Trophoblast cell (in vitro differentiated cells and primary cell): ENCODE results near the gene COPS2.

Experiments
- DNase-seq, 2 donors: peaks; one replicate each; pipeline ENCODE4 v3.0.0-alpha.2; 2016
- H2AFZ ChIP-seq: 2 replicates; pipeline ENCODE4 v1.6.1; 2013; ENCODE audit warnings: low read length, moderate library complexity, mild to moderate bottlenecking; ENCODE audit not compliant: insufficient read depth, poor library complexity
- H2AK5ac ChIP-seq: 2 replicates; pipeline ENCODE4 v1.6.1; 2013; ENCODE audit warnings: mild to moderate bottlenecking, low read length
- H2BK120ac ChIP-seq: 2 replicates; pipeline ENCODE4 v1.6.1; 2013; ENCODE audit warnings: low read length, mild to moderate bottlenecking, moderate library complexity; ENCODE audit not compliant: insufficient read depth, poor library complexity
- H2BK12ac ChIP-seq: 2 replicates; pipeline ENCODE4 v1.6.1; 2013; ENCODE audit warnings: mild to moderate bottlenecking, low read length, moderate library complexity
- H2BK5ac ChIP-seq: 2 replicates; pipeline ENCODE4 v1.6.1; 2013; ENCODE audit warnings: low read length, low read depth, moderate library complexity, mild to moderate bottlenecking; ENCODE audit not compliant: poor library complexity
- H3K14ac ChIP-seq: 2 replicates; pipeline ENCODE4 v1.6.1; 2013; ENCODE audit warnings: mild to moderate bottlenecking, low read length
- H3K18ac ChIP-seq: 2 replicates; pipeline ENCODE4 v1.6.1; 2013; ENCODE audit warnings: mild to moderate bottlenecking, low read length
- H3K23ac ChIP-seq: 2 replicates; pipeline ENCODE4 v1.6.1; 2013; ENCODE audit warnings: low read length
- H3K27ac ChIP-seq: 2 replicates; pipeline ENCODE4 v1.5.1; 2013; ENCODE audit warnings: low read depth, mild to moderate bottlenecking, inconsistent platforms, low read length, moderate library complexity
- H3K27me3 ChIP-seq: 2 replicates; pipeline ENCODE4 v1.6.1; 2013; ENCODE audit warnings: inconsistent platforms, mild to moderate bottlenecking, low read length, moderate library complexity; ENCODE audit not compliant: insufficient read depth
- H3K36me3 ChIP-seq, 2 experiments: 1 replicate in 1 of 2; 2 replicates in 1 of 2; pipeline ENCODE4 v1.6.1; 2013; ENCODE audit warnings: low read length in 2 of 2, mild to moderate bottlenecking in 2 of 2, moderate library complexity in 1 of 2; ENCODE audit not compliant: insufficient read depth in 2 of 2, control insufficient read depth in 1 of 2
- H3K4ac ChIP-seq: 2 replicates; pipeline ENCODE4 v1.6.1; 2013; ENCODE audit warnings: low read depth, mild to moderate bottlenecking, low read length, moderate library complexity
- H3K4me1 ChIP-seq, 2 experiments: 1 replicate in 1 of 2; 2 replicates in 1 of 2; pipeline ENCODE4 v1.6.1; 2013; ENCODE audit warnings: low read length in 2 of 2, mild to moderate bottlenecking in 2 of 2, moderate library complexity in 1 of 2; ENCODE audit not compliant: insufficient read depth in 2 of 2, control insufficient read depth in 1 of 2
- H3K4me2 ChIP-seq: 2 replicates; pipeline ENCODE4 v1.6.1; 2013; ENCODE audit warnings: inconsistent platforms, mild to moderate bottlenecking, low read length, moderate library complexity
- H3K4me3 ChIP-seq: 2 replicates; pipeline ENCODE4 v1.5.1; 2013; ENCODE audit warnings: mild to moderate bottlenecking, low read depth, low read length, inconsistent platforms
- H3K79me1 ChIP-seq: one replicate; pipeline ENCODE4 v1.6.1; 2013; ENCODE audit warnings: low read length
- H3K79me2 ChIP-seq: 2 replicates; pipeline ENCODE4 v1.6.1; 2013; ENCODE audit warnings: low read length, mild to moderate bottlenecking; ENCODE audit not compliant: control insufficient read depth, insufficient read depth, poor library complexity
- H3K9ac ChIP-seq: 2 replicates; pipeline ENCODE4 v1.6.1; 2013; ENCODE audit warnings: mild to moderate bottlenecking, low read length
- H3K9me3 ChIP-seq: 2 replicates; pipeline ENCODE4 v1.6.1; 2013; ENCODE audit warnings: low read depth, mild to moderate bottlenecking, control low read depth, inconsistent platforms, low read length; ENCODE audit not compliant: insufficient read depth
- H4K12ac ChIP-seq: 2 replicates; pipeline ENCODE4 v1.6.1; 2013; ENCODE audit warnings: low read depth, mild to moderate bottlenecking, low read length, moderate library complexity
- H4K8ac ChIP-seq: 2 replicates; pipeline ENCODE4 v1.6.1; 2013; ENCODE audit warnings: low read depth, mild to moderate bottlenecking, low read length, moderate library complexity
- H4K91ac ChIP-seq: one replicate; pipeline ENCODE4 v1.6.1; 2013; ENCODE audit warnings: low read depth, mild to moderate bottlenecking, low read length, moderate library complexity
- WGBS: extraction: QIAGEN DNeasy Blood & Tissue Kit; methylation state at CpG from one replicate; pipeline ENCODE4 v1.1.7; 2013; ENCODE audit warnings: missing lambda C conversion rate; ENCODE audit not compliant: insufficient read length, insufficient coverage; ENCODE audit errors: extremely low coverage; 5-methylcytosine and 5-hydroxymethylcytosine counted together

Gene COPS2

DNA sequence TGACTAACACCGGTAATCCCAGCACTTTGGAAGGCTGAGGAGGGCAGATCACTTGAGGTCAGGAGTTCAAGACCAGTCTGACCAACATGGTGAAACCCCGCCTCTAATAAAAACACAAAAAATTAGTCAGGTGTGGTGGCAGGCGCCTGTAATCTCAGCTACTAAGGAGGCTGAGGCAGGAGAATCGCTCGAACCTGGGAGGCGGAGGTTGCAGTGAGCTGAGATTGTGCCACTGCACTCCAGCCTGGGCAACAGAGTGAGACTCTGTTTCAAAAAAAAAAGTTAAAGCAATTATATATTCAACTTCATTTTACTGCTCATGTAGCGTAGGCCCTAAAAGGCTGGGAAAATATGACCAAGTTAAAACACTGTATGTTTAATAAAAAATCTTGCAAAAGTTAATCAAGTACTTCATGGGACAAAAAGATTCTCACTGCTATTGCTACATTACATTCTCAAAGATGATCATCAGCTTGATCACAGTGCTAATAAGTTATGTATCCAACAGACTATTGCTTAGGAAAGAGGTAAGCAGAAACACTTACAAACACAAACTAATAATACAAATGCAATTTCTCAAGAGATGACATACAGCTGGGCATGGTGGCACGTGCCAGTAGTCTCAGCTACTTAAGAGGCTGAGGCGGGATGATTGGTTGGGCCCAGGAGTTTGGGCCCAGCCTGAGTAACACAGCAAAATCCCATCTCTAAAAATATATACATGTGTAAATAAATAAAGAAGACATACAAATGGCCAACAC is 2.7 kb downstream of the COPS2 start:
- Histone ChIP-seq H3K9me3 (no peaks in the 10 kb centered on the region), H3K79me1 (peaks cover 5% of the 10 kb centered on the region), H4K91ac (no peak overlapping the region), H3K4me3 (no peak overlapping the region), H2AFZ (no peak overlapping the region), H3K27ac (no peak overlapping the region), H2BK120ac (no peak overlapping the region), H4K8ac (no peak overlapping the region), H3K14ac (no peak overlapping the region), H3K18ac (no peak overlapping the region), H3K27me3 (no peaks in the 10 kb centered on the region), H2AK5ac (no peak overlapping the region), H3K79me2 (peaks cover 6% of the 10 kb centered on the region), H2BK12ac (no peak overlapping the region), H3K4ac (peak overlapping the region; percentile 100), H3K4me2 (no peak overlapping the region), H2BK5ac (no peak overlapping the region), H3K4me1 (no peaks in the 10 kb centered on the region), H3K36me3 (peaks cover 0 to 3% of the 10 kb centered on the region in 2 experiments), H4K12ac (no peak overlapping the region), H3K9ac (no peak overlapping the region), H3K23ac (no peak overlapping the region)
- DNase-seq: no peak
- WGBS: no CpG with 5 or more reads among the region's 9 CpGs

DNA sequence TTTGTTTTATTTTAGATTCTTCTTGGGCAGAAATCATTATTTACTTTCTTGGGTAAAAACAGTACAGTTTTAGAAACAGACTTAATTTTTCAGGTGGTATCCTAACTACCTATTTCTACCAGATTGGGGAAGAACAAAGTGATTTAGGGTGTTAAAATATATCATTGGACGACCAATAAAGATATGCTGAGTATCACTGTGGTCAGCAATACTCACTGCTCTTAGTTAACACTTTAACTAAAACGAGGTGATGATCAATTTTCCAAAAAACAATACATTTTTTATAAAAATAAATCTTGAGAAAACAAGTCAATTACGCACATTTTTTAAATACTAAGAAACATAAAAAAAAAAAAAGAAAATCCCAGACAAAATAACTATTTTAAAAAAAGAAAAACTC is 3.6 kb downstream of the COPS2 start:
- no peaks in the 10 kb centered on the region for H3K9me3 ChIP-seq
- H3K14ac ChIP-seq: no peak overlapping the region
- no CpG with 5 or more reads among the region's 3 CpGs for WGBS
- no peak overlapping the region for H2BK12ac ChIP-seq
- no peak overlapping the region for H4K91ac ChIP-seq
- no peaks in the 10 kb centered on the region for H3K27me3 ChIP-seq
- H3K79me2 ChIP-seq: peaks cover 6% of the 10 kb centered on the region
- H2AFZ ChIP-seq: no peak overlapping the region
- H4K8ac ChIP-seq: no peak overlapping the region
- H3K27ac ChIP-seq: no peak overlapping the region
- no peak overlapping the region for H3K23ac ChIP-seq
- H3K4ac ChIP-seq: no peak overlapping the region
- no peak overlapping the region for H2BK120ac ChIP-seq
- no peaks in the 10 kb centered on the region for H3K4me1 ChIP-seq
- H3K4me3 ChIP-seq: no peak overlapping the region
- DNase-seq: no peak
- H3K9ac ChIP-seq: no peak overlapping the region
- H3K4me2 ChIP-seq: no peak overlapping the region
- H3K36me3 ChIP-seq: peaks cover 0 to 3% of the 10 kb centered on the region in 2 experiments
- H4K12ac ChIP-seq: no peak overlapping the region
- H2AK5ac ChIP-seq: no peak overlapping the region
- H3K18ac ChIP-seq: no peak overlapping the region
- peaks cover 5% of the 10 kb centered on the region for H3K79me1 ChIP-seq
- no peak overlapping the region for H2BK5ac ChIP-seq

- H3K79me1 ChIP-seq: no peaks in the 10 kb centered on the region
- no peak overlapping the region for H2BK120ac ChIP-seq
- H3K4me1 ChIP-seq: no peaks in the 10 kb centered on the region
- H3K4me3 ChIP-seq: no peak overlapping the region
- no peak overlapping the region for H4K12ac ChIP-seq
- H3K4me2 ChIP-seq: no peak overlapping the region
- H3K23ac ChIP-seq: no peak overlapping the region
- peaks cover 0 to 5% of the 10 kb centered on the region in 2 experiments for H3K36me3 ChIP-seq
- H3K9ac ChIP-seq: no peak overlapping the region
- H3K27ac ChIP-seq: no peak overlapping the region
- H3K4ac ChIP-seq: no peak overlapping the region
- H2AK5ac ChIP-seq: no peak overlapping the region
- no peak overlapping the region for H2BK5ac ChIP-seq
- no peaks in the 10 kb centered on the region for H3K27me3 ChIP-seq
- no peak overlapping the region for H3K18ac ChIP-seq
- no peaks in the 10 kb centered on the region for H3K9me3 ChIP-seq
- H4K91ac ChIP-seq: no peak overlapping the region
- DNase-seq: no peak
- H4K8ac ChIP-seq: no peak overlapping the region
- WGBS: no CpG with 5 or more reads among the region's 1 CpG
- no peak overlapping the region for H2BK12ac ChIP-seq
- H2AFZ ChIP-seq: no peak overlapping the region
- no peaks in the 10 kb centered on the region for H3K79me2 ChIP-seq
- no peak overlapping the region for H3K14ac ChIP-seq
Measured at GRCh38 chr15:49148727-49149126, 6.7 kb downstream of the COPS2 start.

GRCh38 chr15:49148298-49148697 is 7.1 kb downstream of the COPS2 start:
- H3K23ac ChIP-seq: no peak overlapping the region
- H3K4me3 ChIP-seq: no peak overlapping the region
- no peaks in the 10 kb centered on the region for H3K79me2 ChIP-seq
- no peaks in the 10 kb centered on the region for H3K9me3 ChIP-seq
- no peak overlapping the region for H3K9ac ChIP-seq
- H2AK5ac ChIP-seq: no peak overlapping the region
- peaks cover under 1 to 7% of the 10 kb centered on the region in 2 experiments for H3K36me3 ChIP-seq
- WGBS: no CpG with 5 or more reads among the region's 1 CpG
- no peaks in the 10 kb centered on the region for H3K79me1 ChIP-seq
- DNase-seq: no peak
- no peak overlapping the region for H4K8ac ChIP-seq
- no peak overlapping the region for H3K14ac ChIP-seq
- no peak overlapping the region for H4K91ac ChIP-seq
- peak overlapping the region; percentile 46 for H3K4ac ChIP-seq
- no peak overlapping the region for H2AFZ ChIP-seq
- no peak overlapping the region for H2BK5ac ChIP-seq
- no peak overlapping the region for H3K27ac ChIP-seq
- H3K4me1 ChIP-seq: no peaks in the 10 kb centered on the region
- H3K27me3 ChIP-seq: no peaks in the 10 kb centered on the region
- H4K12ac ChIP-seq: no peak overlapping the region
- H3K18ac ChIP-seq: no peak overlapping the region
- no peak overlapping the region for H3K4me2 ChIP-seq
- H2BK12ac ChIP-seq: no peak overlapping the region
- H2BK120ac ChIP-seq: no peak overlapping the region
